ENCODE results near the gene ATP6V0A1.

Gene ATP6V0A1

DNA sequence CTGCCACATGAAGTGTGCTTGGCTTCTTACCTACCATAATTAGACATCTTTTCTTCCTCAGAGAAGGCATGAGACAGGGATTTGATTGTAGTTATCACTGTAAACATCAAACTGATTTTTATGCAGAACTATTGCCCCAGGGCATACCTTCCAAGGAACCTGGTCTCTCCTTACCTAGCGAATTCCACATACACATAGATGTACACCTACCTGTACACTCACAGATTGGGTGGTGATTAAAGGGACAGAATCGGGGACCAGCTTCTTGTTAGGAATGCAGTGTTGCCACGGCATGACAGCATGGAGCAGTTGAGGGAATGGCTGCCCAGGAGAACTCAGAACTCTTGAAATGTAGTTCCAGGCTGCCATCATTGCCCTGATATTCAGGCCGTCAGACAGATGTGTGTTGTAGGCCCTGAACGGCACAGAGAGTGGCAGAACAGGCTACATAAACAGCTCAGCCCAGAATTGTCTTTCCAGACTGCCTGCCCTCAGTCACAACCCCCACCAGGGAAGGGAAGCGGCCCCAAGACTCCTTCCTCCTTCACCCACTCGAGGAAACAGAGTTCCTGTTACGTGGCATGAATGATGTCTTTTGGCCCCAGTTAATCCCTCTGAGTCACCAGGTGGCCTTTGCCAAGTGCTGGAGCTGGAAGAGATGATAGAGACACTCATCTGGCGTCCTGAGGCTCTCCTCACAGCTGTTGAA lies 59.5 kb downstream of the ATP6V0A1 start:
- DNase-seq, result peak in 23 of 58 donors; percentile 7 to 66 (median 26)

DNA sequence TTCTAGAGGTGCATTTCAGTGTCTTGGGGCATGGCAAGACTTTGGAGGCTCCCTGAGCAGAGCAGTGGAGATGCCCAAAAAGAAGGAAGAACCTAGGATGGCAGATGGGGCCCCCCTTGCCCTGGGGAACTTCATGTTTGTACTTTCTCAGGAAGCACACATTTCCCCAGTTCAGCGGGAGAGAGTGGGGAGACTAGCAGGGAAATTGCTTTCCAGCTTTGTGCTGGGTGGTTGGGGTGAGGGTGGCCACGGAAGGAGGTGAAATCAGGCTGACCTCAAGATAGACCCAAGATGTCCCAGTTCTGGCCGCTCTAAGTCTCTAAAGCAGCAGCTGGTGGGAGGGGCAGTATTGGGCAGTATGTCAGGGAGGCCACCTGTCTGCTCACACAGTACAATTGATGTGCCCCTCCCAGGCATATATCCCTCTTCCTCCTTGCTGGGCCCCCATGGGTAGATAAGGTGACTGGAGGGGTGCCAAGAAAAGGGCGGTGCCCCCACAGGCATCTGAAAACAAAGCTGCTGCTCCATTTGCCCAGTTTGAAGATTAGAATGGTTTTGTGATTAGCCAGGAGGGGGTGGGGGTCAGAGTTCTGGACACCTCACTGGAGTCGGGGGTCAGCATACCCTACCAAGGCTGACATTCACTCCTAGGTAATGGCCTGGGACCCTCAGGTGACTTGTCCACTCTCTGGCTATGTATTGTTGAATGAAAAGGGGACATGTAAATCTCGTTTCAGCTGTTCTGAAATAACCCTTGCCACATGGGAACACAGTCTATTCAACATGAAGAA lies 60.3 kb downstream of the ATP6V0A1 start:
- peak in 1 of 58 donors; percentile 14 for DNase-seq

DNA sequence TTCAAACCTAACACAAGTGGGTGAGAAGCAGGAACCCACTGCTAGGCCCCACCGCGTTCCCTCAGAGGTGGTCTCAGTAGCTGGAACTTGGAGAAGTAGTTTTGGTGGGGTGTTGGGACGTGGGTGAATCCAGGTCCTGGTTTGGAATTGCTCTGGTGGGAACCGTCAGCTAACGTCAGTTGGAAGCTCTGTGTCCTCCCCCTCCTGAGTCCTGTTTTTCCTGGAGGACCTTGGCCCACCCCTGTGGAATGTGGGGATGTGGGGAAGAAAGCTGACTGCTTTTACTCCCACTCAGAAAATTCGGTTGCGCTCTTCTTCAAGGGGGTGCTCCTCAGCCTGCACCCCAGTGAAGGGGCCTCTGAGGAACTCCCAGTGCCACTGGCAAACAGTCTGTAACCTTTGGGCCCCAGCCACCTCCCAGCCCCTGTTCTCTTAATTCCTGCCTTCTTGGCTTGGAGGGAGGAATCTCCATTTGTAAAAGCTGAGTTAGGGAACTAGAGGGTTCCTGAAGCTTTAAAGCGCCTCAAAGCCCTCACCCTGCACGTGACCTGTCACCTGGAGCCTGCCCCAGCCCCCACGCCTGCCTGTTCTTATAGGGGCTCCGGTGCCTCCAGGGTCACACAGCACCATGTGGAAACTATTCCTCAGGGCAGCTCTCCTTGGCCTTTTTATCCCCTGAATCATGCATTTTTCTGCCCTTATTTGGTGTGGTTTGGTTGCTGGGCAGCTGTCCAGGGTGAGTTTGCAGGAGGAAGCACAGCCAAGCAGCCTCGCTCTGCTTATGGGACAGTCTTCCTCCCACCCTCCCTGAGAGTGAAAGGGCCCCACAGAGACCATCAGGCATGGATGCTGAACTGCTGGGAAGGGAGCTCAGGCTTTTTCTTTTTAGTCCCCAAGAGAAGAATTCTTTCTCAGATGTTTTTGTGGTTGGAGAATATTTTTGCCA lies 61.1 kb downstream of the ATP6V0A1 start:
- DNase-seq, result peak in 53 of 58 donors; percentile 19 to 86 (median 67)

DNA sequence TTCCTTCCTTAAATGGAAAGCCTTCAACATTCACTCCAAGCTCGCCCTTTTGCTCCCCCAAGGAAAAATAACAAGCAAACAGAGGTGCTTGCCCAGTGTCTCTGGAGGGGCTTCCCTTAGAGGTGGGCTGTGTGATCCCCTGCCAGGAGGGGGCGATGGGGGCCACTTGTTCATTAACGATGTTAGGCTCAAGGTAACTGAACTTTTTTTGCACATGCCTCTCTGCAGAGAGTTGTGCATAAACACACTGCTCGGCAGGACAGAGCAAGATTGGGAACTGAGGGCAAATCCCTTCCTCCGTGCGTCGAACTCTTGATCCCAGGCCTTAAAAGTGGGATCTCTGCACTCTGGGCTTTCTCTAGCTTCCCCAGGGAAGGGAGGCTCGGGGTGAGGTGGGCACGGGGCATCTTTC lies 61.9 kb downstream of the ATP6V0A1 start:
- DNase-seq, result no peak

DNA sequence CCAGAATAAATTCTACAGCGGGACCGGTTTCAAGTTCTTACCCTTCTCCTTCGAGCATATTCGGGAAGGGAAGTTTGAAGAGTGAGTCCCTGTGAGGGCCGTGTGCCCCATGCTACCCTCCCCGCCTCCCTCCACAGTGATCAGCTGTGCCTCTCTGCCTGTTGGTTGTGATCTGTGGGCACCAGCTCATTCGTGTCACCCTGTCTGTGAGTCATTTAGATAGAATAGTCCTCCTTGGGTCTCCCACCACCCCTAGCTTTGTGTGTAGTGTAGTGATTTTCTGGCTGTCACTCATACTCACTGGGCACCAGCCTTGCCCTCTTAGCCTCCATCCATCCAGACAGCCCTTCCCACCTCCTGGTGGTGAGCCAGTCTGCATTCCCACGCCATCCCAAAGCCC lies 62.4 kb downstream of the ATP6V0A1 start:
- no peak for DNase-seq

DNA sequence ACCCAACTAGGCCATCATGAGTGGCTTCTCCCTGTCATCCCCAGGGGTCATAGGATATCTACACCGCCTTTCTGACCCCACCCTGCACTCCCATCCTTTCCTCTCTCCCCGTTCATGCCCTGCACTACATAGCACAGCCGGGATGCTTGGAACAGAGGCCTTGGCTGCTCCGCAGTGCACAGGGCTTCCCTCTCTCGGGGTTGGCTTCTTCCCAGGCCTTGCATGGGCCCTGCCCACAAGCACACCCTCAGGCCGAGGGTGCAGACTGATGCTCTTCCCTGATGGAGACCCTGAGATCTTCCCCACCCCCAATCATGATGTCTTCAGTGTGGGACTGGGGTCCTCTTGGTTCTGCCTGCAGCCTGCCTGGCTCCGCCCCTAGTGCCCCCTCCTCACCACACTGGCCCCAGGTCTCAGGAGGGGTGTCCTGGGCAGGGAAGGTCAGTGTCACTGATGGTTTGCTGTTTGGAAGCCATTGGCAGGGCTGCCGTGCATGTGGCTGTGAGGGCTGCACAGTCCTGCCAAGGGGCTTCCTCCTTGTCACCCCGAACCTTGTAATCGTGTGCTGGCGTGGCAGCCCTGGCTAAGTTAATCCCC lies 63.1 kb downstream of the ATP6V0A1 start:
- no peak for DNase-seq

DNA sequence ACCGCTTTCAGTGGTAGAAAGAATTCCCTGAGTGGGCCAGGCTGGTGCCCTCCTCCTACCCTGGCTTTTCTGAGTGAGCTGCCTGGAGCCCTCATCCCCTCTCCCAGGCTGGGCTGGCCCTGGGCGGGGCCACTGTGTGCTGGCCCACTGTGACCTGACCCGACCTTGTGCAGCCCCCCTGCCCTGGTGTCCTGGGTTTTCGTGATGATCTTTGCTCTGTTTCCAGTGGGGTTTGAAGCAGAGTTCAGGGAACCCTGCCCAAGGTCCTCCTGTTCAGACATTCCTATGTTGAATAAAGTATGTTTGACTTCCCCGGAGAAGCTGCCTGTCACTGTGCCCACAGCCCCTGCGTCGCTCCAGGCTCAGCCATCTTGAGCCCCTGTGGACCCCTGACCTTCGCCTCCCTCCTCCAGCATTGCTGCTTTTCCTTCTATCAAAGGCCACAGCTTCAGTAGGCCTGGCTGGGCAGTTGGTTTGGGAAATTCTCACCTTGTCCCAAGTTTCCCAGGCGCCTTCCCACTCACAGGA lies 63.6 kb downstream of the ATP6V0A1 start:
- DNase-seq, result no peak

DNA sequence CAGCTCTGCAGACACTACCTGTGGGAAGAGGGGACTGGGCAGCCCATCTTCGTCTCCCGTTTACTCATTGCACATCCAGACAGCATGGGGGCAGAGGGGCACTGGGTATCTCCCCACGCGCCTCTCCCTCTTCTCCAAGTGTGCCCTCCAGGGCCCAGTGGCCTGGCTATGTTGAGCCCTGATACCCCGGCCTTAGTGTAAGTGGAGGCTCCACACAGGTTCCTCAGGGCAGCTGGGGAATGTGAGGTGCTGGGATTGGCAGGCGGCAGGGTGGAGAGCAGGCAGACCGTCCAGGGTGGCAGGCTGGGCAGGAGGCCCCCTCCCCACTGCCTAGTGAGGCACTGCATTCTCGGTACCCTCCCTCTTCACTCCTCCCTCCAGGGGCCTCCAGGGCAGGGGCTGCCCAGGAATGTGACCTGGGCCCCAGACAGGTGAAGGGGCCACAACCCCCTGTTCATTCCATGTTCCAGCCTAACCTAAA lies 64.2 kb downstream of the ATP6V0A1 start:
- DNase-seq, result no peak

DNA sequence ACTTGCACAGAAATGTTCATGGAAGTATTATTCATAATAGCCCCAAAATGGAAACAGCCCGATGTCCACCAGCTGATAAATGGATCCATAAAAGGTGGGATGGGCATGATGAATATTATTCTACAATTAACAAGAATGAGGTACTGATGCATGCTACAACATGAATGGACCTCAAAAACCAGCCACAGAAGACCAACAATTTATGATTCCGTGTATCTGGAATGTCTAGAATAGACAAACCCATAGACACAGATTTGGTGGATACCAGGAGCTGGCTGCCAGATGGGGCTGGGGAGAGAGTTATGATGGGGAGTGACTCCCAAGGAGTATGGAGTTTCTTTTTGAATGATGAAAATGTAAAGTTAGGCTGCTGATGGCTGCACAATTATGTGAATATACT lies 66.5 kb downstream of the ATP6V0A1 start:
- no peak for DNase-seq

DNA sequence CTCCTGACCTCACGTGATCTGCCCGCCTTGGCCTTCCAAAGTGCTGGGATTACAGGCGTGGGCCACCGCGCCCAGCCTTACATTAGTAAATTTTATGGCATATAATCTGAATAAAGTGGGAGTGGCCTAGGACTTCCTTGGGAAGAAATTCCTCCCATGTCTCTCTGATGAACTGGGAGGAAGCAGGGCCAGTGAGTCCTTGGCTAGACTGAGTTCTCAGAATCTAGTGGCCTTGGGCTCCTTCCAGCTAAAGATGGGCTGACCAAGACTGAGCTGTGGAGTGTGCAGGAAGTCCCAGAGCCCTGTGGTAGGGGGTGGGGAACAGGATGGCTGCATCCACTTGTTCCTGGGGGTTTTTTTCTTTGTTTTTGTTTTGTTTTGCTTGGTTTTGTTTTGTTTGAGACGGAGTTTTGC lies 67.4 kb downstream of the ATP6V0A1 start:
- no peak for DNase-seq

DNA sequence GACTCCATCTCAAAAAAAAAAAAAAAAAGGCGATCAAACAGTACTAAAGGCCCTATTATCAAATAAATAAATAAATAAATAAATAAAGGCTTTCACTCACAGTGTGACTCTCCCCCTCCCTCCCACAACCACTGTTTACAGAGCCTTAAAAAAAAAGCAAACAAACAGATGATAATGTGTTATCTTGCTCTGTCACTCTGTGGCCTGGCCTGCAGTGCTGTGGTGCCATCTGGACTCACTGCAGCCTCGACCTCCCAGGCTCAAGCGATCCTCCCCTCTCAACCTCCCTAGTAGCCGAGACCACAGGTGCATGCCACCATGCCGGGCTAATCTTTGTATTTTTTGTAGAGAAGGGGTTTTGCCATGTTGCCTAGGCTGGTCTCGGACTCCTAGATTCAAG lies 69.3 kb downstream of the ATP6V0A1 start:
- no peak for DNase-seq

DNA sequence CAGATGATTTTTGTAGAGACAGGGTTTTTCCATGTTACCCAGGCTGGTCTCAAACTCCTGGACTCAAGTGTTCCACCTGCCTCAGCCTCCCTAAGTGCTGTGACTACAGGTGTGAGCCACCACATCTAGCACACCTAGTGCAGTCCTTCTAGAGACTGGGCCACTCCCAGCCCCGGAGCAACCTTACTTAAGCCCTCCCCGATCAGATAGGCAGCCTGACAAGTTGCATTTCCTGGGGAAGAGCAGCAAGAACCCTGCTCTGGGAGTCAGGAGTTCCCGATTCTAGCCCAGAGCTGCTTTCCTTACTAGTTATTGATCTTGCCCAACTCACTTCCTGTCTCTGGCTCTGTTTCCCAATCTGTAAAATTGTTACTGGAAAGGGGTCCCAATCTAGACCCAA lies 70.4 kb downstream of the ATP6V0A1 start:
- no peak for DNase-seq

DNA sequence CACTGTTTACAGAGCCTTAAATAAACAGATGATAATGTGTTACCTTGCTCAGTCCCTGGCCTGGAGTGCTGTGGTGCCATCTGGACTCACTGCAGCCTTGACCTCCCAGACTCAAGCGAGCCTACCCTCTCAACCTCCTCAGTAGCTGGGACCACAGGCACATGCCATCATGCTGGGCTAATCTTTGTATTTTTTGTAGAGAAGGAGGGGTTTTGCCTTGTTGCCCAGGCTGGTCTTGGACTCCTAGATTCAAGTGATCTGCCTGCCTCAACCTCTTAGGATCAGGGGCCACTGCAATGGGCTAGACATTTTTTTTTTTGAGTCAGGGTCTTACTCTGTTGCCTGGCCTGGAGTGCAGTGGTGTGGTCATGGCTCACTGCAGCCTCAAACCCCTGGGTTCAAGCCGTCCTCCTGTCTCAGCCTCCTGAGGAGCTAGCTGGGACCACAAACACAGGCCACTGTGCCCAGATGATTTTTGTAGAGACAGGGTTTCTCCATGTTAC lies 72.3 kb downstream of the ATP6V0A1 start:
- no peak for DNase-seq

DNA sequence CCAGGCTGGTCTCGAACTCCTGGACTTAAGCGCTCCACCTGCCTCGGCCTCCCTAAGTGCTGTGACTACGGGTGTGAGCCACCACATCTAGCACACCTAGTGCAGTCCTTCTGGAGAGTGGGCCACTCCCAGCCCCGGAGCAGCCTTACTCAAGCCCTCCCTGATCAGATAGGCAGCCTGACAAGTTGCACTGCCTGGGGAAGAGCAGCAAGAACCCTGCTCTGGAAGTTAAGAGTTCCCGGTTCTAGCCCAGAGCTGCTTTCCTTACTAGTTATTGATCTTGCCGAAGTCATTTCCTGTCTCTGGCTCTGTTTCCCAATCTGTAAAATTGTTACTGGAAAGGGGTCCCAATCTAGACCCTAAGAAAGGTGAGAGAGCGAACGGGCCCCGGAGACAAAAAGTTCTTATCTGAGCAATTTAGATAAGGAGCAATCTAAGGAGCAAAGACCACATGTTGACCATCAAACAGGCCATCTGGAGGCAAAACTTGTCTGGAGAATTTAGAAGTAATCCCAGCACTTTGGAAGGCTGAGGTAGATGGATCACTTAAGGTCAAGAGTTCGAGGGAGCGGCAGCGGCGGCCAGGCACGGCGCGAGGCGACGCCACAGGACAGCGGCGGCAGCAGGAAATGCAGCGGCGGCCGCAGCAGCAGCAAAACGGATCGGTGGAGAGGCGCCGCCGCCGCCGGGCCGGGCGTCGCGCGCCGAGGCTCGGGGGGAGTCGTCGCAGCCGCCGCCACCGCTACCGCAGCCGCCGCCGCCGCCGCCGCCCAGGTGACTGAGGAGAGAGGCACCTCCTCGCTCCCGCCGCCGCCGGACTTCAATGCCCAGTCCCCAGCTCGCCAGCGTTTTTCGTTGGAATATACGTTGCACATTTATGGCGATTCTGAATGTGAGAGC lies 73.0 kb downstream of the ATP6V0A1 start:
- DNase-seq, result peak in 42 of 58 donors; percentile 13 to 66 (median 40)

DNA sequence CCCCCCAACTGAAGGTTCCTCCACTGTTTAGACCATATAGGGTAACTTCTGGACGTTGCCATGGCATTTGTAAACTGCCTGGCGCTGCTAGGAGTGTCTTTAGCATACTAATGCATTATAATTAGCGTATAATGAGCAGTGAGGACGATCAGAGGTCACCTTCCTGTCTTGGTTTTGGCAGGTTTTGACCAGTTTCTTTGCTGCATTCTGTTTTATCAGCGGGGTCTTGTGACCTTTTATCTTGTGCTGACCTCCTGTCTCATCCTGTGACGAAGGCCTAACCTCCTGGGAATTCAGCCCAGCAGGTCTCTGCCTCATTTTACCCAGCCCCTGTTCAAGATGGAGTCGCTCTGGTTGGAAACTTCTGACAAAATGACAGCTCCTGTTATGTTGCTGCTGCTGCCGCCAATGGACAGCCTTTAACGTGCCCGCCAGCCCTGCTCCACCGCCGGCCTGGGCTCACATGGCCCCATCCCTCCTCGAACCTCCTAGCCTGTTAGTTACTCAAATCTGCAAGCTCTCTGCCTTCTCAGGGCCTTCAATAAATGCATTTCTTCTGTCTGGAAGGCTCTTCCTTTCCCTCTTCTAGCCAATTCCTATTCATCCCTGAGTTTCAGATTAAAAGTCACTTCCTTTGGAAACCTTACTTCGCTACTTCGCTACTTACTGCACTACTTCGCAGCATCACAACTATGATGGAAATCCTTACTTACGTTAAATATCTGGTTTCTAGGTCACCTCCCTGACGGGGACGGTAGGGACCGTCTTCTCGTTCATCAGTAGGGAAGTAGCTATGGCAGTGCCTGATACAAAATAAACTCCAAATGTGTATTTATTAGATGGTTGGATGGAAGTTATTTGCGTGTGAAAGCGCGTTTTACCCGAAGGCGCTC lies 76.7 kb downstream of the ATP6V0A1 start:
- peak in 1 of 58 donors; percentile 45 for DNase-seq

DNA sequence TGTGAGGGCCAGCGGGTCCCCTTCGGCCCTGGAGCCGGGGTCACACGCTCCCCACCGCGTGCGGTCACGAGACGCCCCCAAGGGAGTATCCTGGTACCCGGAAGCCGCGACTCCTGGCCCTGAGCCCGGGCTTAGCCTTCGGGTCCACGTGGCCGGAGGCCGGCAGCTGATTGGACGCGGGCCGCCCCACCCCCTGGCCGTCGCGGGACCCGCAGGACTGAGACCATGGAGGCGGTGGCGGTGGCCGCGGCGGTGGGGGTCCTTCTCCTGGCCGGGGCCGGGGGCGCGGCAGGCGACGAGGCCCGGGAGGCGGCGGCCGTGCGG lies 77.3 kb downstream of the ATP6V0A1 start, which contains the start of gene NAGLU:
TSS of gene NAGLU (plus strand) at position 194 of the 324 bp plus-strand sequence. CDS start at position 226, 32 bp downstream.
- peak; percentile 40 to 98 (median 89) for DNase-seq

DNA sequence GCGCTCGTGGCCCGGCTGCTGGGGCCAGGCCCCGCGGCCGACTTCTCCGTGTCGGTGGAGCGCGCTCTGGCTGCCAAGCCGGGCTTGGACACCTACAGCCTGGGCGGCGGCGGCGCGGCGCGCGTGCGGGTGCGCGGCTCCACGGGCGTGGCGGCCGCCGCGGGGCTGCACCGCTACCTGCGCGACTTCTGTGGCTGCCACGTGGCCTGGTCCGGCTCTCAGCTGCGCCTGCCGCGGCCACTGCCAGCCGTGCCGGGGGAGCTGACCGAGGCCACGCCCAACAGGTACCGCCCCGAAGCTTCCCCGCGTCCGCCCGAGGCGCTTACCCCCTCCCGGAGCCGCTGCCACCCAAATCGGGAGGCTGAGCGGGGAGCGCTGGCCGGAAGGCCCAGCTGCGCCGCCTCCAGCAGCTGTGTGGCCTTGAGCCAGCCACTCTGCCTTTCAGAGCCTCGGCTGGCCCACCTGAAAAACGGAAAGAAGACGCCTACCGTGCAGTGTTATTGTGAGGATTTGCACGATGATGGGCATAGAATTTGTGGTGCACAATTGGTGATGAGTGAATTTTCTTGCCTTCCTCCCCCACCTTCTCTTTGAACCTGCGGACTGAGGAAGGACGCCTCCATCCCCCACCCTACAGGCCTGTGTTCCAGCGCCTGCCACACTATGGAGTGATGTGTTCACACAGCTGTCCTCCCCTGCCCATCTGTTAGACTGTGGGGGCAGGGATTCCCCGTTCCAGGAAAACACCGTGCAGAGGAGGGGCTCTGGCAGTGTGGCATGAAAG lies 77.9 kb downstream of the ATP6V0A1 start:
- peak in 55 of 58 donors; percentile 36 to 84 (median 70) for DNase-seq

Measured in anterior cingulate cortex (tissue), 58 donors.